Measurements from ENCODE around the gene ATAT1. TPM values are rescaled to one million over a fixed set of nuclear protein-coding genes. Genes with fewer than 3 reads are reported as not detected.

The ATAT1 gene
- total RNA-seq, 1 experiment from 2014 or later, result 6.4 TPM

- peaks cover 47% of the 10 kb centered on the region for H3K4me1 Mint-ChIP-seq (ENCODE audit: insufficient read depth, unreplicated experiment)
- H3K4me3 Mint-ChIP-seq (ENCODE audit: unreplicated experiment), result peak within 1 kb of the TSS; percentile 94
- CTCF ChIA-PET, result interaction anchor here (0.6 to 5.5 kb wide), 6 partner anchors 11 to 149 kb away, joined by 3 to 62 read pairs (median 14); no protein-coding TSS in a partner anchor
- DNase-seq (ENCODE audit: unreplicated experiment), result peak; percentile 94
- POLR2A ChIA-PET, result interaction anchor here (0.6 to 13.9 kb wide), 20 partner anchors 8 to 710 kb away, joined by 3 to 477 read pairs (median 7); partner anchors contain the start of genes ABCF1, DHX16, MDC1 and MRPS18B
- H3K9me3 Mint-ChIP-seq (ENCODE audit: unreplicated experiment), result no peaks in the 10 kb centered on the region
- no peaks in the 10 kb centered on the region for H3K27me3 Mint-ChIP-seq (ENCODE audit: insufficient read depth, unreplicated experiment)
- intact Hi-C loops (cut with micrococcal nuclease), result no loop called here
- peaks cover 2% of the 10 kb centered on the region for H3K36me3 Mint-ChIP-seq (ENCODE audit: insufficient read depth, unreplicated experiment)
- H3K27ac Mint-ChIP-seq (ENCODE audit: low read depth, unreplicated experiment), result peak within 1 kb of the TSS; percentile 90
- BruUV-seq (replicated peaks), result no TSS peak
- no peak for TF ChIP-seq CTCF (IDR thresholded peaks at IDR 0.05; ENCODE audit: unreplicated experiment)
These were observed 63.9 kb downstream of the ATAT1 start, which contains the start of gene NRM for GRCh38 chr6:30690403-30691207. Gene NRM (minus strand): TSS chr6:30690984. CDS start chr6:30690974, 10 bp downstream.

- Mint-ChIP-seq H3K4me3 (ENCODE audit: unreplicated experiment) (peak overlapping the region; percentile 94), H3K36me3 (ENCODE audit: insufficient read depth, unreplicated experiment) (no peaks in the 10 kb centered on the region), H3K27ac (ENCODE audit: low read depth, unreplicated experiment) (peak overlapping the region; percentile 90), H3K27me3 (ENCODE audit: insufficient read depth, unreplicated experiment) (no peaks in the 10 kb centered on the region), H3K4me1 (ENCODE audit: insufficient read depth, unreplicated experiment) (peaks cover 39% of the 10 kb centered on the region), H3K9me3 (ENCODE audit: unreplicated experiment) (no peaks in the 10 kb centered on the region)
- POLR2A ChIA-PET, result interaction anchor here (0.6 to 13.9 kb wide), 19 partner anchors 8 to 710 kb away, joined by 3 to 477 read pairs (median 7); partner anchors contain the start of genes ABCF1, DHX16, MDC1 and MRPS18B
- CTCF ChIA-PET, result interaction anchor here (0.6 to 5.5 kb wide), 6 partner anchors 12 to 150 kb away, joined by 3 to 62 read pairs (median 7); no protein-coding TSS in a partner anchor
- no peak for TF ChIP-seq CTCF (IDR thresholded peaks at IDR 0.05; ENCODE audit: unreplicated experiment)
- intact Hi-C loops (cut with micrococcal nuclease), result no loop called here
- no TSS peak for BruUV-seq (replicated peaks)
- no peak for DNase-seq (ENCODE audit: unreplicated experiment)
These were observed 64.7 kb downstream of the ATAT1 start for GRCh38 chr6:30691208-30691847.

Small RNA genes within 50 kb of the gene (microRNA-seq; reads per million reads assigned to microRNA genes)
- 102 reads per million, percentile 72 among the genes with 10 or more reads in this experiment for gene MIR877

Other genes with a start within 250 kb of the ATAT1 start
- gene HLA-E, start 137.4 kb upstream of the ATAT1 start, total RNA-seq (2022), result 83.6 and 103 TPM in 2 replicates
- gene GNL1, start 70.4 kb upstream of the ATAT1 start, total RNA-seq (2022), result 69.1 and 76.8 TPM in 2 replicates
- gene PRR3, start 69.6 kb upstream of the ATAT1 start, total RNA-seq (2022), result 20.0 and 26.2 TPM in 2 replicates
- gene ABCF1, start 55.4 kb upstream of the ATAT1 start, total RNA-seq (2022), result 58.0 and 63.9 TPM in 2 replicates
- 103 and 209 TPM in 2 replicates for gene PPP1R10, start 9.6 kb upstream of the ATAT1 start, total RNA-seq (2022)
- gene MRPS18B, start 9.0 kb upstream of the ATAT1 start, total RNA-seq (2022), result 120 and 127 TPM in 2 replicates
- gene C6orf136, start 20.3 kb downstream of the ATAT1 start, total RNA-seq (2022), result 10.3 and 15.7 TPM in 2 replicates
- 41.3 and 49.8 TPM in 2 replicates for gene DHX16, start 46.1 kb downstream of the ATAT1 start, total RNA-seq (2022)
- 66.9 and 74.7 TPM in 2 replicates for gene PPP1R18, start 59.8 kb downstream of the ATAT1 start, total RNA-seq (2022)
- gene NRM, start 64.1 kb downstream of the ATAT1 start, total RNA-seq (2022), result 3.8 and 5.3 TPM in 2 replicates
- 50.6 and 54.5 TPM in 2 replicates for gene MDC1, start 90.4 kb downstream of the ATAT1 start, total RNA-seq (2022)
- gene TUBB, start 93.5 kb downstream of the ATAT1 start, total RNA-seq (2022), result 200 and 210 TPM in 2 replicates
- gene FLOT1, start 115.8 kb downstream of the ATAT1 start, total RNA-seq (2022), result 61.8 and 73.7 TPM in 2 replicates
- gene IER3, start 117.7 kb downstream of the ATAT1 start, total RNA-seq (2022), result 154 and 192 TPM in 2 replicates

Measured in MCF 10A (cell line).